WTC11 (cell line): ENCODE data around the gene LGMN. TPM values are rescaled to one million over a fixed set of nuclear protein-coding genes. Genes with fewer than 3 reads are reported as not detected.

Experiments
- ATAC-seq: fragments of 200-7000 bp; cut with Tn5 transposase; 2 replicates; pipeline ENCODE4 v1.10.0; 2021; ENCODE audit warnings: mild to moderate bottlenecking, moderate library complexity
- CTCF ChIA-PET: fragments of 300-600 bp; sonication (Branson Sonifier 250); formaldehyde crosslinking; loops from one replicate; lab custom pipeline; 2021; ENCODE audit warnings: antibody characterized with exemption; lab: Charles Lee
- POLR2A ChIA-PET: fragments of 350-600 bp; sonication (Branson Sonifier 250); formaldehyde crosslinking; loops from one replicate; lab custom pipeline; 2021; ENCODE audit warnings: antibody characterized with exemption; lab: Charles Lee
- DNase-seq: peaks from one replicate; pipeline ENCODE4 v3.0.0; 2021; ENCODE audit warnings: low spot score
- H3K27ac Mint-ChIP-seq: 2 replicates; pipeline ENCODE4 v1.8.0; 2021; ENCODE audit warnings: mixed read lengths
- H3K27me3 Mint-ChIP-seq: 2 replicates; pipeline ENCODE4 v1.8.0; 2021; ENCODE audit warnings: low read depth, mild to moderate bottlenecking, moderate library complexity, mixed read lengths
- H3K36me3 Mint-ChIP-seq: 2 replicates; pipeline ENCODE4 v1.8.0; 2021; ENCODE audit warnings: mixed read lengths
- H3K4me1 Mint-ChIP-seq: 2 replicates; pipeline ENCODE4 v1.8.0; 2022; ENCODE audit warnings: mixed read lengths
- H3K4me3 Mint-ChIP-seq: 2 replicates; pipeline ENCODE4 v1.8.0; 2021; ENCODE audit warnings: mild to moderate bottlenecking, moderate library complexity, mixed read lengths
- H3K9me3 Mint-ChIP-seq: 2 replicates; pipeline ENCODE4 v1.8.0; 2021; ENCODE audit warnings: mixed read lengths
- ATF1 ChIP-seq: sonication (generic); formaldehyde crosslinking; IDR thresholded peaks from 2 replicates; pipeline ENCODE4 v1.8.1; 2023; ENCODE audit warnings: mild to moderate bottlenecking, moderate library complexity, missing genetic modification reagents
- ATF6 ChIP-seq: sonication (generic); formaldehyde crosslinking; IDR thresholded peaks from 2 replicates; pipeline ENCODE4 v1.8.1; 2023; ENCODE audit warnings: mild to moderate bottlenecking, missing genetic modification reagents
- ERG ChIP-seq: fragments of 250-450 bp; sonication (Bioruptor Pico); IDR thresholded peaks from 2 replicates; pipeline ENCODE4 v1.8.0; 2021; ENCODE audit warnings: mild to moderate bottlenecking
- ESRRA ChIP-seq: sonication (generic); formaldehyde crosslinking; IDR thresholded peaks from 2 replicates; pipeline ENCODE4 v1.8.1; 2022; ENCODE audit warnings: mild to moderate bottlenecking, missing genetic modification reagents, borderline replicate concordance
- ETV6 ChIP-seq: sonication (generic); formaldehyde crosslinking; IDR thresholded peaks from 2 replicates; pipeline ENCODE4 v1.8.1; 2022; ENCODE audit warnings: mild to moderate bottlenecking, missing genetic modification reagents
- FOXK1 ChIP-seq: sonication (generic); formaldehyde crosslinking; IDR thresholded peaks from 2 replicates; pipeline ENCODE4 v1.8.0; 2022; ENCODE audit warnings: mild to moderate bottlenecking, moderate library complexity, missing genetic modification reagents
- FOXP1 ChIP-seq: sonication (generic); formaldehyde crosslinking; IDR thresholded peaks from 2 replicates; pipeline ENCODE4 v1.8.0; 2022; ENCODE audit warnings: missing genetic modification reagents, mild to moderate bottlenecking, moderate library complexity, borderline replicate concordance
- FOXP4 ChIP-seq: sonication (generic); formaldehyde crosslinking; IDR thresholded peaks from 2 replicates; pipeline ENCODE4 v1.8.0; 2022; ENCODE audit warnings: mild to moderate bottlenecking, missing genetic modification reagents
- GRHL2 ChIP-seq: fragments of 250-450 bp; sonication (Bioruptor Pico); IDR thresholded peaks from 2 replicates; pipeline ENCODE4 v1.8.0; 2022; ENCODE audit warnings: mild to moderate bottlenecking, moderate library complexity; ENCODE audit not compliant: insufficient replicate concordance, severe bottlenecking
- KAT7 ChIP-seq: sonication (generic); formaldehyde crosslinking; IDR thresholded peaks from 2 replicates; pipeline ENCODE4 v1.8.1; 2023; ENCODE audit warnings: missing genetic modification reagents, mild to moderate bottlenecking, borderline replicate concordance
- MAX ChIP-seq: sonication (generic); formaldehyde crosslinking; IDR thresholded peaks from 2 replicates; pipeline ENCODE4 v1.8.0; 2022; ENCODE audit warnings: mild to moderate bottlenecking, missing genetic modification reagents
- MYBL2 ChIP-seq: sonication (generic); formaldehyde crosslinking; IDR thresholded peaks from 2 replicates; pipeline ENCODE4 v1.8.1; 2023; ENCODE audit warnings: mild to moderate bottlenecking, moderate library complexity, missing genetic modification reagents
- OVOL2 ChIP-seq: fragments of 250-450 bp; sonication (Bioruptor Pico); IDR thresholded peaks from 2 replicates; pipeline ENCODE4 v1.9.0; 2021; ENCODE audit warnings: mild to moderate bottlenecking, borderline replicate concordance
- PRDM15 ChIP-seq: sonication (generic); formaldehyde crosslinking; IDR thresholded peaks from 2 replicates; pipeline ENCODE4 v1.8.0; 2022; ENCODE audit warnings: missing genetic modification reagents
- SMAD4 ChIP-seq: sonication (generic); formaldehyde crosslinking; IDR thresholded peaks from 2 replicates; pipeline ENCODE4 v1.8.0; 2022; ENCODE audit warnings: mild to moderate bottlenecking, missing genetic modification reagents
- SP1 ChIP-seq: sonication (generic); formaldehyde crosslinking; conservative IDR thresholded peaks from 2 replicates; pipeline ENCODE4 v1.8.1; 2022; ENCODE audit warnings: missing genetic modification reagents
- TP53 ChIP-seq: sonication (generic); formaldehyde crosslinking; IDR thresholded peaks from 2 replicates; pipeline ENCODE4 v1.8.1; 2023; ENCODE audit warnings: mild to moderate bottlenecking, missing genetic modification reagents
- USF2 ChIP-seq: sonication (generic); formaldehyde crosslinking; IDR thresholded peaks from 2 replicates; pipeline ENCODE4 v1.8.1; 2023; ENCODE audit warnings: mild to moderate bottlenecking, missing genetic modification reagents, moderate library complexity
- ZBTB21 ChIP-seq: sonication (generic); formaldehyde crosslinking; IDR thresholded peaks from 2 replicates; pipeline ENCODE4 v1.8.1; 2023; ENCODE audit warnings: mild to moderate bottlenecking, missing genetic modification reagents, borderline replicate concordance
- ZNF232 ChIP-seq: sonication (generic); formaldehyde crosslinking; IDR thresholded peaks from 2 replicates; pipeline ENCODE4 v1.8.0; 2022; ENCODE audit warnings: mild to moderate bottlenecking, missing genetic modification reagents
- ZNF396 ChIP-seq: fragments of 250-450 bp; sonication (Bioruptor Pico); IDR thresholded peaks from 2 replicates; pipeline ENCODE4 v1.8.0; 2021; ENCODE audit warnings: mild to moderate bottlenecking, moderate library complexity, borderline replicate concordance
- ZNF671 ChIP-seq: fragments of 250-450 bp; sonication (Bioruptor Pico); IDR thresholded peaks from 2 replicates; pipeline ENCODE4 v1.8.0; 2021; ENCODE audit warnings: mild to moderate bottlenecking
- total RNA-seq: library from RNA; stranded (reverse); gene quantifications from 3 replicates; pipeline ENCODE4 v1.2.3, GENCODE V29; 2021

The LGMN gene
- total RNA-seq, 1 experiment from 2014 or later, result 55.7 TPM

- POLR2A ChIA-PET, result no interaction called here
Measured at GRCh38 chr14:92735344-92735743, 13.1 kb downstream of the LGMN start.

GRCh38 chr14:92734618-92735017 lies 13.8 kb downstream of the LGMN start:
- ATAC-seq (no peak), DNase-seq (no peak)
- peaks cover 15% of the 10 kb centered on the region for H3K4me1 Mint-ChIP-seq
- TF ChIP-seq MAX (CRISPR knock-in tag), result no peak
- no peak for TF ChIP-seq USF2
- TF ChIP-seq FOXK1 (CRISPR knock-in tag), result no peak
- no peak for TF ChIP-seq ATF1 (CRISPR knock-in tag)
- TF ChIP-seq OVOL2, result no peak
- TF ChIP-seq SP1, result no peak
- TF ChIP-seq MYBL2 (CRISPR knock-in tag), result no peak
- no peak for TF ChIP-seq ATF6 (CRISPR knock-in tag)
- no peak for TF ChIP-seq ETV6 (CRISPR knock-in tag)
- no peak for TF ChIP-seq ERG
- no peak for TF ChIP-seq PRDM15
- TF ChIP-seq ESRRA, result no peak
- TF ChIP-seq ZBTB21 (CRISPR knock-in tag), result no peak
- TF ChIP-seq SMAD4 (CRISPR knock-in tag), result no peak
- no peak for TF ChIP-seq ZNF671
- no peak for TF ChIP-seq ZNF396 (CRISPR knock-in tag)
- TF ChIP-seq FOXP4 (CRISPR knock-in tag), result no peak
- TF ChIP-seq, all 79 proteins: peak for 0
- CTCF ChIA-PET, result no interaction called here
- Mint-ChIP-seq H3K9me3 (peaks cover 4% of the 10 kb centered on the region; the same call in 1 of the 2 replicates), H3K36me3 (peaks cover 17% of the 10 kb centered on the region), H3K4me3 (no peak overlapping the region), H3K27ac (no peak overlapping the region), H3K27me3 (no peaks in the 10 kb centered on the region)
- POLR2A ChIA-PET, result no interaction called here

More at GRCh38 chr14:92735344-92735743, 13.1 kb downstream of the LGMN start:
- no peak overlapping the region for H3K27ac Mint-ChIP-seq
- ATAC-seq, result no peak
- H3K4me1 Mint-ChIP-seq, result peaks cover 15% of the 10 kb centered on the region
- H3K27me3 Mint-ChIP-seq, result no peaks in the 10 kb centered on the region
- no peak for TF ChIP-seq SMAD4 (CRISPR knock-in tag)
- no peak for TF ChIP-seq ZNF232 (CRISPR knock-in tag)
- no peak for TF ChIP-seq FOXP1 (CRISPR knock-in tag)
- no peak for TF ChIP-seq KAT7 (CRISPR knock-in tag)
- TF ChIP-seq GRHL2, result no peak
- no peak for TF ChIP-seq ERG
- no peak for TF ChIP-seq TP53 (CRISPR knock-in tag)
- TF ChIP-seq ZNF396 (CRISPR knock-in tag), result no peak
- peaks cover 17% of the 10 kb centered on the region for H3K36me3 Mint-ChIP-seq
- DNase-seq, result no peak
- CTCF ChIA-PET, result no interaction called here
- peaks cover 4% of the 10 kb centered on the region; the same call in 1 of the 2 replicates for H3K9me3 Mint-ChIP-seq
- H3K4me3 Mint-ChIP-seq, result no peak overlapping the region
